ENCODE measurements around the gene UBE2E2. TPM values are rescaled to one million over a fixed set of nuclear protein-coding genes. Genes with fewer than 3 reads are reported as not detected.

The UBE2E2 gene
- total RNA-seq, 1 donor from 2014 or later: 85.2 TPM

- peaks cover 13% of the 10 kb centered on the region for H3K9me3 Mint-ChIP-seq (ENCODE audit: low read depth)
- no peak for TF ChIP-seq CTCF (IDR thresholded peaks at IDR 0.05)
- no peak overlapping the region for H3K4me3 Mint-ChIP-seq (ENCODE audit: unreplicated experiment)
- H3K4me1 Mint-ChIP-seq (ENCODE audit: low read depth): peaks cover 10% of the 10 kb centered on the region
- no peaks in the 10 kb centered on the region for H3K27me3 Mint-ChIP-seq (ENCODE audit: low read depth)
- H3K36me3 Mint-ChIP-seq (ENCODE audit: low read depth): peaks cover 5% of the 10 kb centered on the region
- H3K27ac Mint-ChIP-seq (ENCODE audit: unreplicated experiment): no peak overlapping the region
- DNase-seq (ENCODE audit: low spot score): no peak
These were observed 416.8 kb downstream of the UBE2E2 start for GRCh38 chr3:23619705-23620637.

GRCh38 chr3:23620638-23621015, 417.5 kb downstream of the UBE2E2 start:
- DNase-seq (ENCODE audit: low spot score): no peak
- no peak overlapping the region for H3K4me3 Mint-ChIP-seq (ENCODE audit: unreplicated experiment)
- peaks cover 5% of the 10 kb centered on the region for H3K36me3 Mint-ChIP-seq (ENCODE audit: low read depth)
- peaks cover 13% of the 10 kb centered on the region for H3K9me3 Mint-ChIP-seq (ENCODE audit: low read depth)
- no peak for TF ChIP-seq CTCF (IDR thresholded peaks at IDR 0.05)
- H3K27ac Mint-ChIP-seq (ENCODE audit: unreplicated experiment): no peak overlapping the region
- H3K27me3 Mint-ChIP-seq (ENCODE audit: low read depth): no peaks in the 10 kb centered on the region
- peaks cover 10% of the 10 kb centered on the region for H3K4me1 Mint-ChIP-seq (ENCODE audit: low read depth)

- TF ChIP-seq CTCF (IDR thresholded peaks at IDR 0.05): no peak
- no peak for DNase-seq (ENCODE audit: low spot score)
- H3K4me1 Mint-ChIP-seq (ENCODE audit: low read depth): peaks cover 12% of the 10 kb centered on the region
- H3K4me3 Mint-ChIP-seq (ENCODE audit: unreplicated experiment): no peak overlapping the region
- H3K27me3 Mint-ChIP-seq (ENCODE audit: low read depth): no peaks in the 10 kb centered on the region
- H3K9me3 Mint-ChIP-seq (ENCODE audit: low read depth): peaks cover 9% of the 10 kb centered on the region
- peaks cover 2% of the 10 kb centered on the region for H3K36me3 Mint-ChIP-seq (ENCODE audit: low read depth)
- no peak overlapping the region for H3K27ac Mint-ChIP-seq (ENCODE audit: unreplicated experiment)
These were observed 420.7 kb downstream of the UBE2E2 start for GRCh38 chr3:23623844-23624243.

GRCh38 chr3:23624305-23624704, 421.2 kb downstream of the UBE2E2 start:
- H3K4me3 Mint-ChIP-seq (ENCODE audit: unreplicated experiment): no peak overlapping the region
- H3K27me3 Mint-ChIP-seq (ENCODE audit: low read depth): no peaks in the 10 kb centered on the region
- no peak for TF ChIP-seq CTCF (IDR thresholded peaks at IDR 0.05)
- DNase-seq (ENCODE audit: low spot score): no peak
- peaks cover 9% of the 10 kb centered on the region for H3K9me3 Mint-ChIP-seq (ENCODE audit: low read depth)
- H3K27ac Mint-ChIP-seq (ENCODE audit: unreplicated experiment): no peak overlapping the region
- peaks cover 16% of the 10 kb centered on the region for H3K4me1 Mint-ChIP-seq (ENCODE audit: low read depth)
- peaks cover 2% of the 10 kb centered on the region for H3K36me3 Mint-ChIP-seq (ENCODE audit: low read depth)

GRCh38 chr3:23626442-23626841, 423.3 kb downstream of the UBE2E2 start:
- H3K36me3 Mint-ChIP-seq (ENCODE audit: low read depth): no peaks in the 10 kb centered on the region
- no peak for TF ChIP-seq CTCF (IDR thresholded peaks at IDR 0.05)
- no peak for DNase-seq (ENCODE audit: low spot score)
- peaks cover 15% of the 10 kb centered on the region for H3K4me1 Mint-ChIP-seq (ENCODE audit: low read depth)
- H3K4me3 Mint-ChIP-seq (ENCODE audit: unreplicated experiment): no peak overlapping the region
- no peaks in the 10 kb centered on the region for H3K27me3 Mint-ChIP-seq (ENCODE audit: low read depth)
- peaks cover 9% of the 10 kb centered on the region for H3K9me3 Mint-ChIP-seq (ENCODE audit: low read depth)
- H3K27ac Mint-ChIP-seq (ENCODE audit: unreplicated experiment): no peak overlapping the region

All from chondrocyte (in vitro differentiated cells).